GM18907 (cell line): Measurements from ENCODE around the gene VAMP5.
"Not testable (repeated sequence)": the region's sequence is repeated elsewhere in the genome, so short reads cannot be mapped to it uniquely, and the experiment has no call there.

ENCODE experiments used
- ATAC-seq: cut with Tn5 transposase; IDR thresholded peaks from one replicate; pipeline ENCODE4 v1.9.1; 2021; ENCODE audit warnings: mild to moderate bottlenecking, moderate library complexity; ENCODE audit not compliant: unreplicated experiment

VAMP5 gene

GRCh38 chr2:85549826-85550225 is 34.4 kb upstream of the VAMP5 start:
- no peak for ATAC-seq

- no peak for ATAC-seq
Measured at GRCh38 chr2:85550486-85550885, 33.7 kb upstream of the VAMP5 start.

GRCh38 chr2:85551698-85552678 is 32.2 kb upstream of the VAMP5 start:
- ATAC-seq, result no peak

- no peak for ATAC-seq
Measured at GRCh38 chr2:85553184-85553583, 31.0 kb upstream of the VAMP5 start.

GRCh38 chr2:85554980-85555612 is 29.1 kb upstream of the VAMP5 start:
- no peak for ATAC-seq

- ATAC-seq, result no peak
Measured at GRCh38 chr2:85557130-85557529, 27.1 kb upstream of the VAMP5 start.

GRCh38 chr2:85558160-85558559 is 26.1 kb upstream of the VAMP5 start:
- ATAC-seq, result no peak

- ATAC-seq, result not testable (repeated sequence)
Measured at GRCh38 chr2:85560403-85560726, 23.9 kb upstream of the VAMP5 start.

- peak; percentile 21 for ATAC-seq
Measured at GRCh38 chr2:85560812-85561279, 23.4 kb upstream of the VAMP5 start.

- ATAC-seq, result peak; percentile 86
Measured at GRCh38 chr2:85561280-85562212, 22.7 kb upstream of the VAMP5 start, which contains the start of gene GGCX. Gene GGCX, minus strand, starts transcription at chr2:85561493. Its CDS starts 65 bp downstream, at chr2:85561428.

GRCh38 chr2:85564144-85564563 is 20.1 kb upstream of the VAMP5 start:
- ATAC-seq, result peak; percentile 32

GRCh38 chr2:85566265-85566664 is 18.0 kb upstream of the VAMP5 start:
- no peak for ATAC-seq

GRCh38 chr2:85575739-85576138 is 8.5 kb upstream of the VAMP5 start:
- no peak for ATAC-seq

GRCh38 chr2:85577063-85577385 is 7.2 kb upstream of the VAMP5 start:
- no peak for ATAC-seq

GRCh38 chr2:85577386-85578242 is 6.6 kb upstream of the VAMP5 start, which contains the start of gene VAMP8:
Gene VAMP8, plus strand, starts transcription at chr2:85577586. Its CDS starts 61 bp downstream, at chr2:85577647.
- ATAC-seq, result peak; percentile 79

GRCh38 chr2:85578243-85579180 is 5.7 kb upstream of the VAMP5 start:
- ATAC-seq, result peak; percentile 38

GRCh38 chr2:85579266-85579935 is 4.8 kb upstream of the VAMP5 start:
- no peak for ATAC-seq

GRCh38 chr2:85580206-85580605 is 4.0 kb upstream of the VAMP5 start:
- no peak for ATAC-seq
